Measurements from ENCODE around the gene RIPK1.

Gene RIPK1

GRCh38 chr6:3157131-3157933 lies 89.0 kb downstream of the RIPK1 start, which contains the start of gene TUBB2A:
Gene TUBB2A, minus strand, starts transcription at chr6:3157544. Its CDS starts 81 bp downstream, at chr6:3157463.
- peak within 1 kb of the TSS; percentile 68 for H3K4me3 ChIP-seq (ENCODE audit: low read depth, low read length)
- peak; percentile 44 for TF ChIP-seq CTCF (IDR thresholded peaks at IDR 0.05; ENCODE audit: control insufficient read depth, extremely low read depth, insufficient read depth)
- no peak for DNase-seq (ENCODE audit: low read depth)

GRCh38 chr6:3159805-3160781 lies 91.8 kb downstream of the RIPK1 start:
- DNase-seq (ENCODE audit: low read depth), result no peak
- H3K4me3 ChIP-seq (ENCODE audit: low read depth, low read length), result no peak overlapping the region
- no peak for TF ChIP-seq CTCF (IDR thresholded peaks at IDR 0.05; ENCODE audit: control insufficient read depth, extremely low read depth, insufficient read depth)

GRCh38 chr6:3162067-3162497 lies 93.8 kb downstream of the RIPK1 start:
- H3K4me3 ChIP-seq (ENCODE audit: low read depth, low read length), result no peak overlapping the region
- no peak for DNase-seq (ENCODE audit: low read depth)

GRCh38 chr6:3162565-3163247 lies 94.4 kb downstream of the RIPK1 start:
- DNase-seq (ENCODE audit: low read depth), result no peak
- no peak for TF ChIP-seq CTCF (IDR thresholded peaks at IDR 0.05; ENCODE audit: control insufficient read depth, extremely low read depth, insufficient read depth)
- peak overlapping the region; percentile 39 for H3K4me3 ChIP-seq (ENCODE audit: low read depth, low read length)

More at GRCh38 chr6:3162067-3162497, 93.8 kb downstream of the RIPK1 start:
- no peak for TF ChIP-seq CTCF (IDR thresholded peaks at IDR 0.05; ENCODE audit: control insufficient read depth, extremely low read depth, insufficient read depth)

GRCh38 chr6:3163248-3163594 lies 94.9 kb downstream of the RIPK1 start:
- H3K4me3 ChIP-seq (ENCODE audit: low read depth, low read length), result 0 out of 2 replicates have a peak overlapping the region, but pooled peaks have one; percentile 32
- TF ChIP-seq CTCF (IDR thresholded peaks at IDR 0.05; ENCODE audit: control insufficient read depth, extremely low read depth, insufficient read depth), result 0 out of 2 replicates have a peak, but pooled peaks have one; percentile 2
- DNase-seq (ENCODE audit: low read depth), result no peak

- H3K4me3 ChIP-seq (ENCODE audit: low read depth, low read length), result no peak overlapping the region
- no peak for TF ChIP-seq CTCF (IDR thresholded peaks at IDR 0.05; ENCODE audit: control insufficient read depth, extremely low read depth, insufficient read depth)
- no peak for DNase-seq (ENCODE audit: low read depth)
These were observed 96.1 kb downstream of the RIPK1 start for GRCh38 chr6:3164388-3164787.
